ENCODE data around the gene PTBP1.

The PTBP1 gene

GRCh38 chr19:763869-764268 lies 33.4 kb upstream of the PTBP1 start:
- no peak for TF ChIP-seq CTCF (conservative IDR thresholded peaks at IDR 0.05; ENCODE audit: low read depth, low read length)
- DNase-seq (ENCODE audit: low read depth) = no peak
- H3K4me3 ChIP-seq (ENCODE audit: low read length) = no peak overlapping the region

- no peak overlapping the region for H3K4me3 ChIP-seq (ENCODE audit: low read length)
- TF ChIP-seq CTCF (conservative IDR thresholded peaks at IDR 0.05; ENCODE audit: low read depth, low read length) = no peak
- no peak for DNase-seq (ENCODE audit: low read depth)
Measured at GRCh38 chr19:764301-764700, 33.0 kb upstream of the PTBP1 start.

- no peak overlapping the region for H3K4me3 ChIP-seq (ENCODE audit: low read length)
- no peak for TF ChIP-seq CTCF (conservative IDR thresholded peaks at IDR 0.05; ENCODE audit: low read depth, low read length)
- no peak for DNase-seq (ENCODE audit: low read depth)
Measured at GRCh38 chr19:765179-765738, 32.0 kb upstream of the PTBP1 start.

- TF ChIP-seq CTCF (conservative IDR thresholded peaks at IDR 0.05; ENCODE audit: low read depth, low read length) = no peak
- peak; percentile 87 for DNase-seq (ENCODE audit: low read depth)
- H3K4me3 ChIP-seq (ENCODE audit: low read length) = no peak overlapping the region
Measured at GRCh38 chr19:768424-768823, 28.8 kb upstream of the PTBP1 start.

GRCh38 chr19:769616-770015 lies 27.6 kb upstream of the PTBP1 start:
- no peak for DNase-seq (ENCODE audit: low read depth)

GRCh38 chr19:771332-771785 lies 25.9 kb upstream of the PTBP1 start:
- peak; percentile 70 for TF ChIP-seq CTCF (conservative IDR thresholded peaks at IDR 0.05; ENCODE audit: low read depth, low read length)
- H3K4me3 ChIP-seq (ENCODE audit: low read length) = no peak overlapping the region
- DNase-seq (ENCODE audit: low read depth) = no peak

More at GRCh38 chr19:769616-770015, 27.6 kb upstream of the PTBP1 start:
- H3K4me3 ChIP-seq (ENCODE audit: low read length) = no peak overlapping the region
- no peak for TF ChIP-seq CTCF (conservative IDR thresholded peaks at IDR 0.05; ENCODE audit: low read depth, low read length)

GRCh38 chr19:772063-772462 lies 25.2 kb upstream of the PTBP1 start:
- DNase-seq (ENCODE audit: low read depth) = no peak
- TF ChIP-seq CTCF (conservative IDR thresholded peaks at IDR 0.05; ENCODE audit: low read depth, low read length) = no peak

More at GRCh38 chr19:772063-772462, 25.2 kb upstream of the PTBP1 start:
- no peak overlapping the region for H3K4me3 ChIP-seq (ENCODE audit: low read length)
